ENCODE measurements around the gene ISX. TPM values are rescaled to one million over a fixed set of nuclear protein-coding genes. Genes with fewer than 3 reads are reported as not detected.

The ISX gene
- polyA plus RNA-seq, 2 of the 4 experiments (the other 2 are of a cell fraction): not detected

DNA sequence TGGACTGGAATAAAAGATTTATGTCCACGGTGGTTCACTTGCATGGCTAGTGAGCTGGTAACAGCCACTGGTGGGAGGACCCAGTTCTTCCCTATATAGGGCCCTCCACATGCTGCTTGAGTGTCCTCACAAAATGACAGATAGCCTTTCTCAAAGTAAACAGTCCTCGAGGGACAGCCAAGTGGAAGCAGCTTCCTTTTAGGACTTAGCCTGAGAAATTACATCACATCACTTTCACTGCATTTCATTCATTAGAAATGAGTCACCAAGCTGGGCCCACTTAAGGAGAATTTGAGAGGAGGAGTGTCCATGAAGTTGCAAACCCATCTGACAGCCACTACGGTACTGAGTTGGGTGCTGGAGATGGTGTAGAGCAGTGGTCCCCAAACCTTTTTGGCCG, 7.0 kb downstream of the ISX start:
- WGBS (ENCODE audit: missing lambda C conversion rate): 47% methylated on average over 3 of the region's 4 CpGs
- Histone ChIP-seq H3K4me3 (no peak overlapping the region), H3K27ac (no peak overlapping the region), H3K4me1 (no peaks in the 10 kb centered on the region), H3K9me3 (no peaks in the 10 kb centered on the region), H3K4me2 (no peak overlapping the region)
- ChIA-PET CTCF (no interaction called here), POLR2A (no interaction called here)
- FAIRE-seq: no peak
- ATAC-seq: no peak
- DNase-seq (ENCODE audit: low read depth in 1 of 2, low spot score in 1 of 2): no peak
- TF ChIP-seq RFX5 (IDR thresholded peaks at IDR 0.05) (no peak), FOSL2 (IDR thresholded peaks at IDR 0.05) (no peak), FOSL2 (CRISPR knock-in tag; IDR thresholded peaks at IDR 0.05) (no peak), PBX3 (IDR thresholded peaks at IDR 0.05) (no peak), MAX (IDR thresholded peaks at IDR 0.05) (no peak), NR3C1 (IDR thresholded peaks at IDR 0.05) (no peak), FOSB (CRISPR knock-in tag; IDR thresholded peaks at IDR 0.05) (no peak), HOXB5 (CRISPR knock-in tag; IDR thresholded peaks at IDR 0.05) (no peak), RNF2 (IDR thresholded peaks at IDR 0.05; ENCODE audit: borderline replicate concordance, low read depth) (no peak), MAZ (IDR thresholded peaks at IDR 0.05; ENCODE audit: borderline replicate concordance, low read depth, low read length) (no peak)
- TF ChIP-seq, protein P1, sequence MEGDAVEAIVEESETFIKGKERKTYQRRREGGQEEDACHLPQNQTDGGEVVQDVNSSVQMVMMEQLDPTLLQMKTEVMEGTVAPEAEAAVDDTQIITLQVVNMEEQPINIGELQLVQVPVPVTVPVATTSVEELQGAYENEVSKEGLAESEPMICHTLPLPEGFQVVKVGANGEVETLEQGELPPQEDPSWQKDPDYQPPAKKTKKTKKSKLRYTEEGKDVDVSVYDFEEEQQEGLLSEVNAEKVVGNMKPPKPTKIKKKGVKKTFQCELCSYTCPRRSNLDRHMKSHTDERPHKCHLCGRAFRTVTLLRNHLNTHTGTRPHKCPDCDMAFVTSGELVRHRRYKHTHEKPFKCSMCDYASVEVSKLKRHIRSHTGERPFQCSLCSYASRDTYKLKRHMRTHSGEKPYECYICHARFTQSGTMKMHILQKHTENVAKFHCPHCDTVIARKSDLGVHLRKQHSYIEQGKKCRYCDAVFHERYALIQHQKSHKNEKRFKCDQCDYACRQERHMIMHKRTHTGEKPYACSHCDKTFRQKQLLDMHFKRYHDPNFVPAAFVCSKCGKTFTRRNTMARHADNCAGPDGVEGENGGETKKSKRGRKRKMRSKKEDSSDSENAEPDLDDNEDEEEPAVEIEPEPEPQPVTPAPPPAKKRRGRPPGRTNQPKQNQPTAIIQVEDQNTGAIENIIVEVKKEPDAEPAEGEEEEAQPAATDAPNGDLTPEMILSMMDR (IDR thresholded peaks at IDR 0.05): no peak

GRCh38 chr22:35074583-35074982, 8.6 kb downstream of the ISX start:
- Histone ChIP-seq H3K4me2 (no peak overlapping the region), H3K4me1 (no peaks in the 10 kb centered on the region), H3K27ac (no peak overlapping the region), H3K4me3 (no peak overlapping the region), H3K9me3 (no peaks in the 10 kb centered on the region)
- no peak for ATAC-seq
- ChIA-PET CTCF (no interaction called here), POLR2A (no interaction called here)
- no peak for FAIRE-seq
- no peak for DNase-seq (ENCODE audit: low read depth in 1 of 2, low spot score in 1 of 2)
- 50% methylated on average over 4 of the region's 4 CpGs for WGBS (ENCODE audit: missing lambda C conversion rate)
- TF ChIP-seq, protein P1 (IDR thresholded peaks at IDR 0.05): no peak
- TF ChIP-seq RARB (CRISPR knock-in tag; IDR thresholded peaks at IDR 0.05) (no peak), ESRRA (IDR thresholded peaks at IDR 0.05; ENCODE audit: borderline replicate concordance, low read length) (no peak), MAZ (IDR thresholded peaks at IDR 0.05; ENCODE audit: borderline replicate concordance, low read depth, low read length) (no peak)

DNA sequence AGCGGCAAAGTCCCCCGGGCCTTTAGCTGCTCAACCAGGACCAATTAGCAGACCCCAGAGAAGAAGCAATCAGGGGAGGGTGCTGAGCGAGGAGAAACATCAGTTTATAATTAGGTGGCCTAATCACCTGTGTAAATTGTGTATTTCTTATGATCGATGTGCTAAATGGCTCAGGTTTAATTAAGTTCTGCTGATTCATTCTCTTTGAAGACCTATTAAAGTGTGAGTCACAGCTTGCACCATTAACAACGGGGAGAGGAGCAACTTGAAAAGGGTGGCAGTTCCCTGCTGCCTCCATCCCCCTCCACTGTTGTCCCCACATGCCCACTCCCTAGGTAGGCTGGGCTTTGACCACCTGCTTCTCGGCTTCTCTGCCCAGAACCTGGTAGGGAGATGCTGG, 10.7 kb downstream of the ISX start:
- CTCF ChIA-PET: no interaction called here

More for the DNA sequence above, 10.7 kb downstream of the ISX start:
- POLR2A ChIA-PET: no interaction called here
- FAIRE-seq: no peak
- Histone ChIP-seq H3K27ac (no peak overlapping the region), H3K4me2 (no peak overlapping the region), H3K4me1 (no peaks in the 10 kb centered on the region), H3K9me3 (no peaks in the 10 kb centered on the region), H3K4me3 (no peak overlapping the region)
- TF ChIP-seq HOXB13 (CRISPR knock-in tag; IDR thresholded peaks at IDR 0.05; ENCODE audit: low read depth) (no peak), EP300 (IDR thresholded peaks at IDR 0.05) (no peak), HEYL (CRISPR knock-in tag; IDR thresholded peaks at IDR 0.05) (no peak), RNF2 (IDR thresholded peaks at IDR 0.05; ENCODE audit: borderline replicate concordance, low read depth) (no peak), RFX5 (IDR thresholded peaks at IDR 0.05) (no peak), ZC3H11A (IDR thresholded peaks at IDR 0.05) (no peak), E2F6 (IDR thresholded peaks at IDR 0.05; ENCODE audit: borderline replicate concordance, low read depth) (no peak), CEBPB (IDR thresholded peaks at IDR 0.05) (no peak), MAFK (IDR thresholded peaks at IDR 0.05; ENCODE audit: partially characterized antibody) (no peak), SMC3 (IDR thresholded peaks at IDR 0.05) (no peak), FOXS1 (CRISPR knock-in tag; IDR thresholded peaks at IDR 0.05) (no peak), KDM1A (IDR thresholded peaks at IDR 0.05; ENCODE audit: low read depth) (no peak)
- TF ChIP-seq, protein P2, sequence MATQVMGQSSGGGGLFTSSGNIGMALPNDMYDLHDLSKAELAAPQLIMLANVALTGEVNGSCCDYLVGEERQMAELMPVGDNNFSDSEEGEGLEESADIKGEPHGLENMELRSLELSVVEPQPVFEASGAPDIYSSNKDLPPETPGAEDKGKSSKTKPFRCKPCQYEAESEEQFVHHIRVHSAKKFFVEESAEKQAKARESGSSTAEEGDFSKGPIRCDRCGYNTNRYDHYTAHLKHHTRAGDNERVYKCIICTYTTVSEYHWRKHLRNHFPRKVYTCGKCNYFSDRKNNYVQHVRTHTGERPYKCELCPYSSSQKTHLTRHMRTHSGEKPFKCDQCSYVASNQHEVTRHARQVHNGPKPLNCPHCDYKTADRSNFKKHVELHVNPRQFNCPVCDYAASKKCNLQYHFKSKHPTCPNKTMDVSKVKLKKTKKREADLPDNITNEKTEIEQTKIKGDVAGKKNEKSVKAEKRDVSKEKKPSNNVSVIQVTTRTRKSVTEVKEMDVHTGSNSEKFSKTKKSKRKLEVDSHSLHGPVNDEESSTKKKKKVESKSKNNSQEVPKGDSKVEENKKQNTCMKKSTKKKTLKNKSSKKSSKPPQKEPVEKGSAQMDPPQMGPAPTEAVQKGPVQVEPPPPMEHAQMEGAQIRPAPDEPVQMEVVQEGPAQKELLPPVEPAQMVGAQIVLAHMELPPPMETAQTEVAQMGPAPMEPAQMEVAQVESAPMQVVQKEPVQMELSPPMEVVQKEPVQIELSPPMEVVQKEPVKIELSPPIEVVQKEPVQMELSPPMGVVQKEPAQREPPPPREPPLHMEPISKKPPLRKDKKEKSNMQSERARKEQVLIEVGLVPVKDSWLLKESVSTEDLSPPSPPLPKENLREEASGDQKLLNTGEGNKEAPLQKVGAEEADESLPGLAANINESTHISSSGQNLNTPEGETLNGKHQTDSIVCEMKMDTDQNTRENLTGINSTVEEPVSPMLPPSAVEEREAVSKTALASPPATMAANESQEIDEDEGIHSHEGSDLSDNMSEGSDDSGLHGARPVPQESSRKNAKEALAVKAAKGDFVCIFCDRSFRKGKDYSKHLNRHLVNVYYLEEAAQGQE (IDR thresholded peaks at IDR 0.05): no peak
- ATAC-seq: no peak
- DNase-seq (ENCODE audit: low read depth in 1 of 2, low spot score in 1 of 2): no peak
- WGBS (ENCODE audit: missing lambda C conversion rate): 51% methylated on average over 6 of the region's 6 CpGs
